Measurements from ENCODE around the gene ZNF366.

ZNF366 gene

DNA sequence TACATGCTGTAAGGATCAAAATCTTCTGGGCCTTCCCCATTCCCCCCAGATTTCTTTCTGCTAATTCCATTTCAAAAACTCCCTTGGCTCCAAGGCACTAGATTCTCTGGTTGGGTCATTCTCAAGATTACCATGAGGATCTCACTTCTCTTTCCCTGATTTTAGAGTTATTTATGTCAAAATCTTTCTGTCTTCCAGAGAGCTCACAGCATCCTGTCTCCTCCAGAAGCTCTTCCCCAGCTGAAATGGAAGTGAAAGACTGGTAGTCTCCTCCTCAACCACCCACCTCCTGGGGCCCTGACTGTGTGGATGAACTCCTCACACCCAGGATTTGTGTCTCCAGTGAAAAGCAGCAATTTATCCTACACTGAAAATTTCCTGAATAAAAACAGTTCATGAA is 11.9 kb upstream of the ZNF366 start:
- no peak for DNase-seq

DNA sequence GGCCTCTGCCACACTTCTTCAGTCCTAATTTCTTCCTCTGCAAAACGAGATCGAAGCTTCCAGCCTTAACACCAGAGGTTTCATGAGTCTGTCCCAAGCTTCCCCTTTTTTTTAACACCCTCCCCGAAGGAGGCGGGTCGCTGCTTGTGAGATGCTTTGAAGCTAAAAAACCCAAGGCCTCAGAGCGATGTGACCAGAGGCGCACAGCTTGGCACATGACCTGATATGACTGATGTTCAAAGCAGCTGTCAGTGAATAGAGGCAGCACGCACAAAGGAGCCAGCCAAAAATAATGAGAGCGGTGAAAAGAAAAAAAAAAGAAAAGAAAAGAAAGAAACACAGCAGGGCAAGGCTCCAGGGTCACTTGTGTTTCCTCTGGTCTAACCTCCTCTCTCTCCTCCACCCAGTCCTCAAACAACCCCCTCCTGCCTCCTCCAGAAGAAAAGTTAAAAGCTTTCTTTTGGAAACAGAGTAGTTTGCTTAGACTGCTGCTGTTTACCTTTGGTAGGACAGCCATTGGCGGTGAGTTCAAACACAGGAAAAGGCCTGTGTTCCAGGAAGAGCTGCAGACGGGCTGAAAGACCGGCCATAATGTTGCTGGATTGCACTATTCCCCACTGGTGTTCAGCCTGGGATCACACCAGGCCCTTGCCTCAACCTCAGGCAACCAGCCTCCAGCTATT is 10.9 kb upstream of the ZNF366 start:
- no peak for DNase-seq

DNA sequence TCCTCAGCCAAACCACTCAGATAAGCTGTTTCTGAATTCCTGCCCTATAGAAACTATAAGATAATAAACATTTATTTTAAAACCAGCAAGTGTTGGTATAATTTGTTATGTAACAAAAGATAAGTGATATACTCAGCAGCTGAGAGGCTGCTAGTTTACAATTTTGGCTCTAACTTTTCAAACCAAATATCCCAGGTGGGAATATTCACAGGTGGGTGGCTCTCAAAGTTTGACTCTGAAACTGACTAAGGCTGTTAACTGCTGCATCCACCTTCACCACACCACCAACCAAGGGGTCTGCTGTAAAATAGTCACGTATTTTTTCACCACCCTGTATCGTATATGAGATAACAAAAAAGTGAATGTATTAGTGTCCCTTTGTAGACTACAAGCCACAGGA is 9.7 kb upstream of the ZNF366 start:
- no peak for DNase-seq

DNA sequence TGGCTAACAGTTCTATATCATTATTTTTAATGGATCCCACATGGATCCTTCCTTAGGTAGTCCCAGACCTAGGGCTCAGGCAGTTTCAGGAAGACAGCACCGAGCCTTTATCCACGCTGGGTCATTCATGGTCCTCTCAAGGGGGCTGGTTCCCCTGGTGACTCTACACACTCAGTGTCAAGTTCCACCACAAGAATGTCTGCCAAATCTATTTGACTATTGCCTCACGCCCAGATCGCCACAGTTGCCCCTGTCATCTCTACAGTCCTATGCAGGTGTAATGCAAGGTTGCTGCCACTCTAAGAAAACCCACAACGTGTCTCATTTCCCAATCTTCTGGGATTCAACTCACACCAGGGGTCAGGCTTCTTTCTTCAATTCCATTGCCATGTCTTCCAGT is 8.0 kb upstream of the ZNF366 start:
- DNase-seq = no peak

DNA sequence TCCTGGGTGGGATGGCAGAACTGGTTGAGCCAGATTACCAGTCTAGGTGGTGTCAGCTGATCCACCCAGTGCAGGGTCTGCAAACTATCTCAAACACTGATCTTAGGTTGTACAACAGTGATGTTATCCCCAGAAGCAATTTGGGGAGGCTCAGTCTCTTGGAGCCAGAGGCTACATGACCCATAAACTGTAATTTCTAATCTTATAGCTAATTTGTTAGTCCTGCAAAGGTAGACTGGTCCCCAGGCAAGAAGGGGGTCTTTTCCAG is 5.3 kb upstream of the ZNF366 start:
- no peak for DNase-seq

DNA sequence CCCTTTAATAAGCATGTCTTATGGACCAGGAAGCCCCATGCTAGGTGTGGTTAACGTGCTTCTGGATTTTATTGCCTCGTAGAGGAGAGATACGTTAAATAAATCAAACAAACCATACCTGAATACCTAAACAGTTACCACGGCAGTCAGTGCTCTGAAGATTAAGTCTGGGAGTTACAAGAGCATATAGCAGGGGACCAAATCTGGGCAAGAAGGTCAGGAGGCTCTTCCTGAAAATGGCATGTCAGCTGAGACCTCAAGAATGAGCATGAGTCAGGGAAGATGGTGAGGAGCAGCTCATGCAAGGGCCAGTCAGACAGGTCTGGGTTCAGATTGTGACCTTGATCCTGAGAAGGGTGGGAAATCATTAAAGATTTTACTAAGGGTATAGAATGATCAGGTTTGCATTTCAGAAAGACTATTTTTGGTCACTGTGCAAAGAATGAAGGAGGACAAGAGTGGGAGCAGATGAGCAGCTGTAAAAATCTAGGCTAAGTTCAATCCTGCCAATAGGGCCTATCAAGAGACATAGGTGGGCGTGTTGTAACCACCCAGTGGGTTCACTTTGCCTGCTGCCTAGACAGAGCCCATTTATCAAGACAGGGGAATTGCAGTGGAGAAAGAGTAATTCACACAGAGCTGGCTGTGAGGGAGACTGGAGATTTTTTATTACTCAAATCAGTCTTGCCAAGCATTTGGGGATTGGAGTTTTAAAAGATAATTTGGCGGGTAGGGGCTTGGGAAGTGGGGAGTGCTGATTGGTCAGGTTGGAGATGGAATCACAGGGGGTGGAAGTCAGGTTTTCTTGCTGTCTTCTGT is 4.8 kb upstream of the ZNF366 start:
- no peak for DNase-seq

DNA sequence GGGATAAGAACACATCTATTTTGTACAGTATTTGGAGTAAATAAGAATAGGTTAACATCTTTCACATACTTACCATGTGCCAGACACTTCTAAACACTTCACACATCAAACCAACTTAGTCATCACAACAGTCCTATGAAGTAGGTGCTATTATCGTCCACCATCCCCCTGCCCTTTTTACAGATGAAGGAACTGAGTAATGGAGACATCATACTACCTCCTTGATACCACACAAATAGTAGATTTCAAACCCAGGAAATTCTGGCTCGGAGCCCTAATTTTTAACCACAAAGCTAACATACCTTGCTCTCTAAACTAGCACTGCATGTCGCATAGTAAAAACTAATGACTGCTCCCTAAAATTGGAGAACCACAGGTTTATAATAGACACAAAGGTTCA is 4.2 kb upstream of the ZNF366 start:
- no peak for DNase-seq

DNA sequence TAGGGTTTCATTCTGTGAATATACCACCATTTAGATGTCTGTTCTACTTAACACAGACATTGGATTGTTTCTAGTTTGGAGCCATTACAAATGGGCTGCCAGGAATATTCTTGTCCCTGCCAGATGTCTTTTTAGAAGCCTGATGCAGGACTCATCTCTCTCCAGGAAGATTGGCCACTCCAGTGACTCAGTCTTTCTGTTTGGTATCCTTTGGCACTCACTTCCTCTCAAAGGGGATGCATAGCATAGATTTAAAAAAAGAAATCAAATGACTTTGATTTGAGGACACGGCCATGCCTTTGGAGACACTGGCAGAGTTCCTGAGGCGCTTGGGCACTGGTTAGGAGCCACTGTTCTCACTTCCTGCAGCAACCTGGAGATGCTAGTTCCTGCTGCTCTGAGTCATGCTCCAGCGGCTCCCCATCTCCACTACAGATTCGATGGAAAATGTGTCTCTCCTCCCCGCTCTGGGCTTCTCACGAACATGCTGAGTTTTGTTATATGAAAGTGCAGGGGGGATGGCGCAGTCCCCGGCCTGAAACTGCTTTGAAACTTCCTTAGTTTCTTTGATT is 3.5 kb upstream of the ZNF366 start:
- DNase-seq = no peak

DNA sequence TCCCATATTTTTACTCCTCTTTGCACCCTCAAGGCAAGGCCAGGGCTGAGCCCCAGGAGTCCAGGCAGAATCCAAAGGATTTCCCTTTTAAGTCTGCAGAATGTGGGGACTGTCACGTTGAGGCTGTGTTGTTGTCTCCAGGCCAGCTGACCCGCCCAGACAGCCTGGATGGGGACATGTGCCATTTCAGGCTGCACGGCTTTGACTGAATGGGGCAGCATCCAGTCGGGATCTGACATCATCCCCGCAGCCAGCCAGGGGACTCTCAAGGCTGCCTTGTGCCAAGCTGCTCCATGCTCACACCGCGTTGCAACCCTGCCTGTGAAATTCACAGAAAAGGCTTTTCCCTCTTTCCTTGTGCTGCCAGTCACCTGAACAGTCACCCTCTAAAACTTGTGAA is 2.2 kb upstream of the ZNF366 start:
- no peak for DNase-seq

DNA sequence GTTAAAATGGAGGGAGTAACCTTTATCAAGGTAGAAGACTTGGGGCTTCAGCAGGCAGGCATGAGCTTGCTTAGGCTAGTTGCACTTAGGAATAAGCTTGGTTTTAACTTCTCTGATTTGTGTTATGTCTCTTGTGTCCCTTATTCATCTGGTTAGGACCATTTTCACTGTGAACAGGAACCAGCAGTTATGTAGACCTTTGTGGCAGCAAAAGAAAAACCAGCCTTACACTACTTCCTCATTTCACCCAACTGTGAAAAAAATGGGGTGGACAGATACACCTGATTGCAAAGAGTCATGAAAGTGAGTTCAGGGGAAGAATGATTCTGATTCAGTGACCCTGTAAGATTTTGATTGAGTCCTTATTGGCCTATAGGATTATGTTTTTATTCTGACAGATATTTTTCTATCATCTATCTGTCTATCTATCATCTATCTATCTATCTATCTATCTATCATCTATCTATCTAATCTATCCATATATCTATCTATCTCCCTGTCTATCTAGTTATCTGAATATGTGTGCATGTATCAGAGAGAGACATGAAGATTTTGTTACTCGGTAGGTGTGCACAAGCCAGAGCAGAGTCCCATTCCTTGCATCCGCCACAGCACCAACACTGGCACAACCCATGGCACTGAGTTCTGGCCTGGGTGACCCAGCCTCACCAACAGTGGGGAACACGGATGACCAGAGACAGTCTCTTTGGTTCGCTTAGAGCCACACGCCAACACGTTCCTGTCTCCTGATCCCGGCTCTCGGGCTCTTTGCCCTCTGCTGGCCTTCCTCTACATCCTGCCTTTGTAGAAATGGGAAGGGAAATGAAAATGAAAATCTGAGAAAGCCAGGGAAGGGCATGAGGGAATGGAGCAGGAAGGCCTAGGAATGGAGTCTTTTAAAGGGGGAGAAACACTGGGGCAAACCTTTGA is 1.3 kb upstream of the ZNF366 start:
- DNase-seq = no peak

DNA sequence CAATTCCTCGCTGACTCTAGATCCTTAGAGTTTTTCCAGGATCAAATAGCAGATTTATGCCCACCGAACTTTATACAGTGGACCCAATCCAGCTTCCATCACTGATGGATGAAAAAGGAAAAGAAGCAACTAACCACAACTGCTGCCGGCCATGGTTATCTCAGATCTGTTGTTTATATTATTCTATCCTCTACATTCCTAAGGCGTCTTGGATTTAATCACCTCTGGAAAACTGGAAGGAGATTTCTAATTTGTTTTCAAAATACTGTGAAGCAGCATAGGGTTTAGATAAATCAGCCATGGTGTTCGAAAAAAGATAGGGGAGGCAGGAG is 663 bp upstream of the ZNF366 start:
- DNase-seq = no peak

DNA sequence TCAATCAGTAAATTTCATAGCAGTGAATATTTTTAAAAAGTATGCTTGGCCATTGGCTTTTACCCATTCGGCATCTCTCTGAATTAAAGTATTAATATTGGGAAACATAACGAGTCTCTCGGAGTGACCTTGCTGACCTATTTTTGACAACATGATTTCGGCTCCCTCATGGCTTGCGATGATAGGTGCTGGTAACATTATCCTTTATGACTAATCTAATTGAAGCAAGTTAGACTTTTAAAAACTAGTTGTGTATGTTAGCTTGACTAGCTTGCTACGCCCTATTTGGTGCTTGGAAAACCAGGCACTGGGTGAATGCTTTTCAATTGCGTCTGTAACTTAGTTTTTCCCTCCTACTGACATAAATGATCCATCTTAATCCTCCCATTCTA is 1.1 kb downstream of the ZNF366 start:
- DNase-seq = no peak

DNA sequence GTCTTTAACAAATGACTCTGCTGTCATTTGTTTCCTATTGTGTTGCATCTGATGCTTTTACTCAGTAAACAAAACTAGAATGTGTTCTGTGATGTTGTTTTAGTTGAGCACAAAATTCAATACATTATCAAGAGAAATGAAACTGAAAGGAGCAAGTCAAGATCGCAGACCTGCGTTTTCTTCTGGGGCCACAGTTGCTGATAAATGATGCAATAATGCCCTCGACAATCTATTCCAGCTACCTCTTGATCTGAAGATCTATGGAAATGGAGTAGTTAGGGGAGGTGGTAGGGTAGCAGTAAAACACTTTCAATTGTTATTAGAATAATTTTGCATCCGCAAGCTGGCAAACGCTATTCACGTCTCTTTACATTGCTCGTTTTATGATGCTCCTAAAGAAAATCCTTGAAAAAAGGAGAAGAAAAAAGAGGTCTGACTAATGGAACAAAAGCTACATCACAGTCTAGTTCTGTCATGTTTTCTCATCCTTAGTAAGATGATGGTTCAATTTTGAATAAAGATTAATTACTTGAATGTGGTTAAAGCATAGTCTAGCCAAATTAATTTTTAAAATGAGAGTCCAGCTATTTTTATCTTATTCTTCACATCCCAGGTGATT is 1.6 kb downstream of the ZNF366 start:
- DNase-seq = no peak

DNA sequence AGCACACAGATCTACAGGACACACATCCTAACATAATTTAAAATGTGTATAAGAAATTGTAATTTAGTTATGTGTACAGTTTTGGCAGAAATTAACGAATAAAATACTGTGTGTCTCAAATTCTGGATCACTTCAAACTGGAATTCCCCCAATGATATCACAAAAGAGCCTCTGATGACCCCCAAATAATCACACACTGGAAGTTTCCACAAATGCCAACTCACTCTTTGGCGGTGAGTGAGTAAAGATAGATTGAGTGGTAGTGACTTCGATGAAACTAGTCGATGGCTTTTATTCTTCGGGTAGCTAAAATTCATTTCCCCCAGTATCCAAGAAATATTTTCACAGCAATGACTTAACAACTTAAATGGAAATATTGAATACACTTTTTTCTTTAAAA is 2.2 kb downstream of the ZNF366 start:
- DNase-seq = no peak

DNA sequence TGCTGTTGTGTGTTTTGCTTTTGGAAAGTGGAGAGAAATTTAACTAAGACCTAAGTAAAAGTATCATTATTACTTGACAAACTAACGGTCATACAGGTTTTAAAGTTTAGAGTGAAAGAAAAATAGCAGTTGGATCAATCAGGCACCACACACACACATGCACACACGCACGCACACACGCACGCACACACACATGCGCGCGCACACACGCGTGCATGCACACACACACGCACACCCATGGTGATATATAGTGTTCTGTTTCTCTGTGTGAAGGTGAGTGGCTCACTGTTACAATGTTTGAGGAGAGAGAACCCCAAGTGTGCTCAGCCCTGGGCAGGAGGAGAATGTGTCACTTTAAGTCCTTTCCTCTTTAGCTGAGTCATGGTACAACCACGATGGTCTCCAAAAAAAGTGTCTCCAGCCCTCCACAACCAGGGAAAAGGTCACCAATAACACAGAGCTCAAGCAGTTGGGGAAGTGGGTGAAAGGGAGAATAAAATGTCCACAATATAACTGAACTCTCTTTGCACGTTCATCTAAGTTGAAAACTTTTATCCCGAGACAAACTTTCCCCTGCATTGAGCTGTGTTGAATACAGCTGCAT is 3.2 kb downstream of the ZNF366 start:
- no peak for DNase-seq

DNA sequence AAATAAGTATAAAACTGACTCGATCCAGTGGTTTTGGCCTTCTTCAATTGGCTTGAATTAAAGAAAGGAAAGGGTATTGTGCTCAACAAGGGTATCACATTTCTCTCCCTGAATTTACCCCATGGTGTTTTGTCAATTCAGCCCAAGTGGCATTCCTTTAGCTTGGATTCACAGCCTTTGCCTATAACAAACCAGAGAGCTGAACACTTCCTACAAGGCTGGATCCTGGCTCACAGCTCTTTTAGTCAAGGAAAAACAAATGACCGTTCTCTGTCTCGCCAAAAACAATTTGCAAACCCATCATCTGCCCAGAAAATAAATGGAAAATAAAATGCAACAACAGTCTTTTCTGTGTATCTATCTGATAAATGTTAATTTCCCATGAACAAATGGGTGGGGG is 5.7 kb downstream of the ZNF366 start:
- DNase-seq = no peak

DNA sequence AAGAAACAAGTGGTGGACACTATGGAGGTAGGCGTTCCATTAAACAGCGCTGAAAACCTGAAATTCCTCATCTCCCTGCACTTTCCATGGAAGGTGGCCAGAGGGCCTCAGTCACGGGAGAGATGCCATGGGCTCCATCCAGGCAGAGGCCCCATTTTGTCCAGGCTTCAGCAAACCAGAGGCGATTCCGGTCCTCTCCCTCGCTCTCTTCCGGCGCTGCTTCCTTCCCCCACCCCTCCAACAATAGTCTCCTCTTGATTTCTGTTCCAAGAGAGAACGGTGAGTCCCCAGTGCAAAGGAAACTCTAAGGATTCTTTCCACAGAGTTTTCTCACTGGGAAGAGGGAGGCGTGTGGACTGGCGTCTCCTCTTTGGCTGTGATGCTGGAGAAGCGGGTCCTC is 7.5 kb downstream of the ZNF366 start:
- no peak for DNase-seq

DNA sequence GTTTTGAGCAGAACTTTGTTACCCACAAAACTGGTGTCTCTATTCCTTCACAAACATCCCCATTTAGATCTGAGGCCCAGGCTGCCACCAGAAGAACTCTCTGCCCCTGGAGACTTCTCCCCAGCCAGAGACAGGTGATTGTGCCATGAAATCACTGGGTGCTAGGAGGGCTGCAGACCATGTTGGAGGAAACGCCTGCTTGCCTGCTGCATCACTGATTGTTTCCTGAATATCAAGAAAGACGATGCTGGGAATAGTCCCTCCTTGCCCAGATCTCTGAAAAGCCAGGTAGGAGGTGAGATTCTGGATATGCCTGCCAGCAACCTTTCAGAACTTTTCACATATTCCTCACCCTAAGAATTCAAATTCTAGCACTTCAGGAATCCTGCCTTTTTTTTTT is 8.1 kb downstream of the ZNF366 start:
- DNase-seq = no peak

DNA sequence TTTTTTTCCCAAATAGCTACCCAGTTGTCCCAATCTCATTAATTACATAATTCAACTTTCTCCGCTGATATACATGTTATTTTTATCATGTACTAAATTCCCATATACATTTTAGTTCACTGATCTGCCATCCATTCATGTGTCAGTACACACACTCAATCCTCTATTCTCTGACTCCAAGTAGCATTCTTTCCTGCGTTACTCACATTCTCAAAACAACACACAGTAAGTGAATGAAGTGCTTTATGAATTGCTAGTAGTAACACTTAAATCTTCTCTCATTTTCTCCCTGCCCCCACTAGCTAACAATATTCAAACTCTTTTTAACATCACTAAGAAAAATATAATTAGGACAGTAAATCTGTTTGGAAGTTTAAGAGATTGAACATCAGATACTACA is 8.9 kb downstream of the ZNF366 start:
- DNase-seq = no peak

DNA sequence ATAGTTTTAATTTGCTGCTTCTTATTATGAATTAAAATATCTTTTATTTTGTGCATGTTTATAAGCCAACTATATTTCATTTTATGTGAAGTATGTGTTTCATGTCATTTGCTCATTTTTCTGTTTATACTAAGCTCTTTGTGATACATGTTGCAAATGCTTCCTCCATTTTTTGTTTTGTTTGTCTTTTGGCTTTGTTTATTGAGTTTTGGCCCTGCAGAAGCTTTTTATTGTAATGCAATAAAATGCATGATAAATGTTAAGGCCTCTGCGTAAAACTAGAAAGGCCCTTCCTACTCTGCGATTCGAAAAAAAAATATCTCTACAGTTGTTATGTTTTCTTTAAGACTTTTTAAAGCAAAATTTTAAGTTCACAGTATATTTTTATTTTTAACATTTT is 9.4 kb downstream of the ZNF366 start:
- no peak for DNase-seq

DNA sequence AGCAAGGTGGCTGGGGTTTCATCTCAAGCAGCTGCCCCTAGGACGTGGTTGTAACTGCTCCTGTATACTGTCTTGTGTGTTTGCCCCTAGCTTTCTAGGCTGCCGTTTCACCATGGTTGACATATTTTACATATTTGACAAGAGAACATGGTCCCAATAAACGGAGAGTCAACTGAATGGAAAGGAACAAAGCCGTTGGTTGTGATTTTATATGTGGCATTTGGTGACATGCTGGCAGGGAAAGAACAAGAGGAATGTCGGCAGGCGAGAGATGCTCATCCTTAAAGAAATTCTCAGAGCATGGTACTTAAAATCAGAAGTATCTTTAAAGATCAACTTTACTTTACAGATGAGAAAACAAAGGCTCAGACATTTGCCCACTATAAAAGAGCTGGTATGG is 11.8 kb downstream of the ZNF366 start:
- DNase-seq = no peak

DNA sequence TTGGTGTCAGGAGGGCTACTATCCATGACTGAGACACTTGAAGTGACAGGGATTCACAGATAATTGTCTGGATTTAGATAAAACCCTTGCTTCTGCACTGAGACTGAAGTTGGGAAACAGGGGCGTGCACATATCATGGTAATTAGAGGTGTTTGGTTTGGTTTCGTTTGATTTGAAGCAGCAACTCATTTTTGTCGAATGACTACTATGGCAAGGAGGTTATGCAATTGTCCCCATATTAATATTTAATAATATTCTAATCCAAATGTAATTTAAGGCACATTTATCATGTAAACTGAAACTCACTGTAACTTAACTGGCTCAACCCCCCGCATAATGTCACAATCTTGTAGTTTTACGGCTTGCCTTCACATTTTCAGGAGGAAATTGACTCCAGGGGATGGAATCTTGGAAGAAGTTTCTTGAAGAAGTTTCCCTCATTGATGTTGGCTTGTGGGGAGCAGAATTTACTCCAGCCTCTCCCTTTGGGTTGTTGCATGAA is 12.5 kb downstream of the ZNF366 start:
- DNase-seq = no peak

DNA sequence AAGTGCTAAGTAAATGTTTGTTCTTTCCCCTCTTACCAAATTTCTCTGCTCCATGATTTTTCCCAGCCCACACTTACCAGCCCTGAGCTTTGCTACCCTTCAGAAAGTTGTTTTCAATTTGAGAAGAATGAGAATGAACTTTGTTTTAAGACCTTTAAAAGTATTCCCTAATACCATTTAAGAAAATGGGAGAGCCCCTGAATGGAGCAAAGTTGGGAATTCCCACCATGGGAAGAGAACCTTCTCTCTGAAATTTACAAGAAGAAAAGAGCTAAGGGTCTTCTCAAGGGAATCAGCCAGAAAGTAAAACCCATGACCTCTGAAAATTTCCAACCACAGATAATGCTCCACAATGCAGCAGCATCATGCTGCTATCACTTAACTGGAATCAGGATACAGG is 17.7 kb downstream of the ZNF366 start:
- DNase-seq = no peak

Measured in activated CD4-positive, alpha-beta T cell treated with anti-CD3 and anti-CD28 coated beads, Interleukin-2, Interleukin-6, amounts not matched to agents 100 ng/mL and 50 ng/mL, durations not matched to agents 16 hours and 8 hours (primary cell).